GM12864 (cell line): ENCODE data around the gene MROH2A.
"Not testable (repeated sequence)": the region's sequence is repeated elsewhere in the genome, so short reads cannot be mapped to it uniquely, and the experiment has no call there.

Experiments used
- DNase-seq: peaks from one replicate; pipeline ENCODE4 v3.0.0-alpha.2; 2011; ENCODE audit warnings: low read depth
- H3K4me3 ChIP-seq: 2 replicates; pipeline ENCODE4 v1.5.1; 2011; ENCODE audit warnings: mild to moderate bottlenecking, low read depth, low read length, control low read depth
- TF ChIP-seq, protein P1 (sequence below): IDR thresholded peaks from 2 replicates; pipeline ENCODE4 v1.5.1; 2011; ENCODE audit warnings: low read depth, mild to moderate bottlenecking, moderate library complexity, low read length, control low read depth, inconsistent platforms; ENCODE audit errors: missing control alignments

MROH2A gene

DNA sequence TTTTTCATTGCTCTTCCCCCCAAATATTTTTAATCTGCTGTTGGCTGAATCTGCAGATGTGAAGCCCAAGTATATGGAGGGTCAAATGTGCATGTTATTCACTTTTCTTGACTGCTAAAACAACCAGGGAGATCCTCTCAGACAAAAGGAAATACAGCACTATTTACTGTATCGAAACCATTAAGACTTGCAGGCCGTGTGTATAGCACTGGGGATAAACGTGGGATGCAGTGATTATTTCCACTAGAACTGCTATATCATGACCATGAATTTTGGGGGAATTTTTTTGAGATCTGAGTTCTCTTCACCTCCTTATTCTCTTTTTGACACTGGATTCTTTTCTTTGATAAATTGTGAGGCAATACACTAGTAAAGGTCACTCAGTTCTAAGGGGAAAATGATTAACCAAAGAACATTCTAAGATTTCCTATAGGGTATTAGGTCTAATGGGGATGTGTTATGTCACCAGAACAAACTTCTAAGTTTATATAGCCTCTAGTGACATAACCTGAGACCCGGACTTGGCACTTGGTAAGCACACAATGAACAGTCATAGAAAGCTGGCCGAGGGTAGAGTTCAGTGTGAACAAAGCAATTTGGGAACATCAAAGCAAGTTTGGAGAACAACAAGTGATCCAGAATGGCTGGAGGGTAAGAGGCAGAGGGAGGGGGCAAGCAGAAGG, 32.9 kb upstream of the MROH2A start:
- TF ChIP-seq, protein P1, sequence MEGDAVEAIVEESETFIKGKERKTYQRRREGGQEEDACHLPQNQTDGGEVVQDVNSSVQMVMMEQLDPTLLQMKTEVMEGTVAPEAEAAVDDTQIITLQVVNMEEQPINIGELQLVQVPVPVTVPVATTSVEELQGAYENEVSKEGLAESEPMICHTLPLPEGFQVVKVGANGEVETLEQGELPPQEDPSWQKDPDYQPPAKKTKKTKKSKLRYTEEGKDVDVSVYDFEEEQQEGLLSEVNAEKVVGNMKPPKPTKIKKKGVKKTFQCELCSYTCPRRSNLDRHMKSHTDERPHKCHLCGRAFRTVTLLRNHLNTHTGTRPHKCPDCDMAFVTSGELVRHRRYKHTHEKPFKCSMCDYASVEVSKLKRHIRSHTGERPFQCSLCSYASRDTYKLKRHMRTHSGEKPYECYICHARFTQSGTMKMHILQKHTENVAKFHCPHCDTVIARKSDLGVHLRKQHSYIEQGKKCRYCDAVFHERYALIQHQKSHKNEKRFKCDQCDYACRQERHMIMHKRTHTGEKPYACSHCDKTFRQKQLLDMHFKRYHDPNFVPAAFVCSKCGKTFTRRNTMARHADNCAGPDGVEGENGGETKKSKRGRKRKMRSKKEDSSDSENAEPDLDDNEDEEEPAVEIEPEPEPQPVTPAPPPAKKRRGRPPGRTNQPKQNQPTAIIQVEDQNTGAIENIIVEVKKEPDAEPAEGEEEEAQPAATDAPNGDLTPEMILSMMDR: no peak
- H3K4me3 ChIP-seq: no peak overlapping the region
- no peak for DNase-seq

GRCh38 chr2:233745838-233746237, 32.3 kb upstream of the MROH2A start:
- not testable (repeated sequence) for H3K4me3 ChIP-seq

GRCh38 chr2:233746475-233747282, 31.5 kb upstream of the MROH2A start:
- DNase-seq: no peak
- TF ChIP-seq, protein P1: no peak
- H3K4me3 ChIP-seq: no peak overlapping the region

More at GRCh38 chr2:233745838-233746237, 32.3 kb upstream of the MROH2A start:
- DNase-seq: not testable (repeated sequence)

DNA sequence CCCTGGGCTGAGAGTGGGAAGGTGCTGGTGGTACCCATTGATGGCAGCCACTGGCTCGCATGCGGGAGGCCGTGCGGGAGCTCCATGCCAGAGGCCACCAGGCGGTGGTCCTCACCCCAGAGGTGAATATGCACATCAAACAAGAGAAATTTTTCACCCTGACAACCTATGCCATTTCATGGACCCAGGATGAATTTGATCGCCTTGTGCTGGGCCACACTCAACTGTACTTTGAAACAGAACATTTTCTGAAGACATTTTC, 30.9 kb upstream of the MROH2A start:
- TF ChIP-seq, protein P1: no peak
- no peak for DNase-seq
- no peak overlapping the region for H3K4me3 ChIP-seq

- DNase-seq, H3K4me3 ChIP-seq: not testable (repeated sequence)
Measured at GRCh38 chr2:233750689-233751088, 27.4 kb upstream of the MROH2A start.

- H3K4me3 ChIP-seq, DNase-seq: not testable (repeated sequence)
Measured at GRCh38 chr2:233751212-233752009, 26.7 kb upstream of the MROH2A start.

DNA sequence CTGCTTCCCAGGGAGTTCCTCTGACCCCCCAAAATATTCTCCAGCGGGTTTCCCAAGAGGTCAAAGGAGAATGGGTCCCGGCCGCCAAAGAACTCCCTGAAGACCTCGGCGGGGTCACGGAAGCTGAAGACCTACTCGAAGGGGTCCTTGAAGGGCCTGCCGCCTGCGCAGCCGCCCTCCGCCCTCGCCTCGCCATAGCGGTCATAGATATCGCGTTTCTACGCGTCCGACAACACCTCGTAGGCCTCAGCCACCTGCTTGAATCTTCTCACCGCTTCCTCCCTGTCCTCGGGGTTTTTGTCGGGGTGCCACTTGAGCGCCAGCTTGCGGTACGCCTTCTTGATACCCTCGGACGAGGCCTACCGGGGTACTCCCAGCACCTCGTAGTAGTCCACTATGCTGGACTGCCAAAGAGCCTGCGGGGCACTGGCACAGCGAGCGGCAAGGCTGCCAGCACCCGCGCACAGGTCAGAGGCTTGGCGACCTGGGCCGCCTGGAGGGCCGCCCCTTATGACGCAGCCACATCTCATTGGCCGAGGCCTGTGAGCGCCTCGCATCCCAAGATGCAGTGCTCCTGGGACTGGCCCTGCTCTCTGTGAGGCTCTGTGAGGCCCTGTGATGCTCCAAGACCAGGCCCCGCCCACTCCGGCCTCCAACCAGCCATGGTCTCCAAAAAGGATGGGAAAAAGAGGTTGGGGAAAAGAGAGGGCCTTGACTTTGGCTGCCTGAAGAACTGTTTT, 23.1 kb upstream of the MROH2A start:
- H3K4me3 ChIP-seq: no peak overlapping the region
- TF ChIP-seq, protein P1: no peak
- DNase-seq: no peak

DNA sequence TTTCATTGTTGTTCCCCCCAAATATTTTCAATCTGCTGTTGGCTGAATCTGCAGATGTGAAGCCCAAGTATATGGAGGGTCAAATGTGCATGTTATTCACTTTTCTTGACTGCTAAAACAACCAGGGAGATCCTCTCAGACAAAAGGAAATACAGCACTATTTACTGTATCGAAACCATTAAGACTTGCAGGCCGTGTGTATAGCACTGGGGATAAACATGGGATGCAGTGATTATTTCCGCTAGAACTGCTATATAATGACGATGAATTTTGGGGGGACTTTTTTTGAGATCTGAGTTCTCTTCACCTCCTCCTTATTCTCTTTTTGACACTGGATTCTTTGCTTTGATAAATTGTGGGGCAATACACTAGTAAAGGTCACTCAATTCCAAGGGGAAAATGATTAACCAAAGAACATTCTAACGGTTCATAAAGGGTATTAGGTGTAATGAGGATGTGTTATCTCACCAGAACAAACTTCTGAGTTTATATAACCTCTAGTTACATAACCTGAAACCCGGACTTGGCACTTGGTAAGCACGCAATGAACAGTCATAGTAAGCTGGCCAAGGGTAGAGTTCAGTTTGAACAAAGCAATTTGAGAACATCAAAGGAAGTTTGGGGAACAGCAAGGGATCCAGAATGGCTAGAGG, 21.6 kb upstream of the MROH2A start:
- no peak overlapping the region for H3K4me3 ChIP-seq
- no peak for DNase-seq
- TF ChIP-seq, protein P1: no peak
